Measurements from ENCODE around the gene BABAM1.

GRCh38 chr19:17263712-17264640 lies 3.3 kb upstream of the BABAM1 start:
- TF ChIP-seq CTCF (IDR thresholded peaks at IDR 0.05) (no peak), POLR2AphosphoS5 (IDR thresholded peaks at IDR 0.05; ENCODE audit: insufficient read depth in 1 of 2, low read depth in 1 of 2) (no peak), POLR2A (IDR thresholded peaks at IDR 0.05) (no peak)

Data from vagina (tissue), 2 donors.